Heart left ventricle (tissue), 13 donors: Measurements from ENCODE around the gene PPTC7.
A peak's percentile ranks its signal among the peaks of the same experiment; 100 is the strongest.
"Not testable (repeated sequence)": the region's sequence is repeated elsewhere in the genome, so short reads cannot be mapped to it uniquely, and the experiment has no call there.

Experiments used
- POLR2A ChIP-seq, 2 donors: fragments of 450-650 bp; IDR thresholded peaks; one replicate each; pipeline ENCODE4 v1.6.1; 2017; ENCODE audit warnings: antibody characterized with exemption in 2 of 2, mild to moderate bottlenecking in 2 of 2, moderate library complexity in 2 of 2
- TF ChIP-seq, protein P1 (sequence below), 12 donors: fragments of 200-600 bp; sonication (generic) in 4 of 12; IDR thresholded peaks; one replicate each; pipeline versions ENCODE4 v1.5.0 to v1.8.0; 2018 to 2022; ENCODE audit warnings: antibody characterized with exemption in 12 of 12, mild to moderate bottlenecking in 5 of 12
- donor health status: ischemic (EF 13 %, LVEDD 7.1; RV severe dilation, severe dysfunction).
- donor health status: DM: no; HTN: yes; CAD: no.
- donor health status: DM: no; HTN: no; CAD: no.
- donor health status: ischemic (EF 25% LVEDD 6.9; RV normal size, moderate dysfunction).
- donor health status: ischemic (EF 25% LVEDD 5.7; RV mildly dilated, moderate dysfunction).
- donor health status: ischemic (EF 35%, LVEDD 5.7; RV mildly dilated, moderate dysfunction).
- donor health status: nonischemic (EF 11% LVEDD 7.7; RV severe dilation, severe dysfunction).
- donor health status: DM: yes; HTN: yes; CAD: no.
- donor health status: PGD.
- donor health status: ischemic (EF 29% LVEDD 5.4; RV normal size, mild dysfunction).
- donor health status: nonischemic (EF 23%, LVEDD 6.1; RV moderate dilation, normal function).

GRCh38 chr12:110602085-110602814 lies 19.1 kb upstream of the PPTC7 start:
- not testable (repeated sequence) for TF ChIP-seq POLR2A (IDR thresholded peaks at IDR 0.05)
- TF ChIP-seq, protein P1, sequence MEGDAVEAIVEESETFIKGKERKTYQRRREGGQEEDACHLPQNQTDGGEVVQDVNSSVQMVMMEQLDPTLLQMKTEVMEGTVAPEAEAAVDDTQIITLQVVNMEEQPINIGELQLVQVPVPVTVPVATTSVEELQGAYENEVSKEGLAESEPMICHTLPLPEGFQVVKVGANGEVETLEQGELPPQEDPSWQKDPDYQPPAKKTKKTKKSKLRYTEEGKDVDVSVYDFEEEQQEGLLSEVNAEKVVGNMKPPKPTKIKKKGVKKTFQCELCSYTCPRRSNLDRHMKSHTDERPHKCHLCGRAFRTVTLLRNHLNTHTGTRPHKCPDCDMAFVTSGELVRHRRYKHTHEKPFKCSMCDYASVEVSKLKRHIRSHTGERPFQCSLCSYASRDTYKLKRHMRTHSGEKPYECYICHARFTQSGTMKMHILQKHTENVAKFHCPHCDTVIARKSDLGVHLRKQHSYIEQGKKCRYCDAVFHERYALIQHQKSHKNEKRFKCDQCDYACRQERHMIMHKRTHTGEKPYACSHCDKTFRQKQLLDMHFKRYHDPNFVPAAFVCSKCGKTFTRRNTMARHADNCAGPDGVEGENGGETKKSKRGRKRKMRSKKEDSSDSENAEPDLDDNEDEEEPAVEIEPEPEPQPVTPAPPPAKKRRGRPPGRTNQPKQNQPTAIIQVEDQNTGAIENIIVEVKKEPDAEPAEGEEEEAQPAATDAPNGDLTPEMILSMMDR (IDR thresholded peaks at IDR 0.05), result peak; percentile 51 to 83 (median 72)
